ENCODE results near the gene MYL6. TPM values are rescaled to one million over a fixed set of nuclear protein-coding genes. Genes with fewer than 3 reads are reported as not detected.
"Not testable (repeated sequence)": the region's sequence is repeated elsewhere in the genome, so short reads cannot be mapped to it uniquely, and the experiment has no call there.

The MYL6 gene
- total and polyA plus RNA-seq, 2 experiments from 2014 or later: 2,618 to 6,680 TPM

DNA sequence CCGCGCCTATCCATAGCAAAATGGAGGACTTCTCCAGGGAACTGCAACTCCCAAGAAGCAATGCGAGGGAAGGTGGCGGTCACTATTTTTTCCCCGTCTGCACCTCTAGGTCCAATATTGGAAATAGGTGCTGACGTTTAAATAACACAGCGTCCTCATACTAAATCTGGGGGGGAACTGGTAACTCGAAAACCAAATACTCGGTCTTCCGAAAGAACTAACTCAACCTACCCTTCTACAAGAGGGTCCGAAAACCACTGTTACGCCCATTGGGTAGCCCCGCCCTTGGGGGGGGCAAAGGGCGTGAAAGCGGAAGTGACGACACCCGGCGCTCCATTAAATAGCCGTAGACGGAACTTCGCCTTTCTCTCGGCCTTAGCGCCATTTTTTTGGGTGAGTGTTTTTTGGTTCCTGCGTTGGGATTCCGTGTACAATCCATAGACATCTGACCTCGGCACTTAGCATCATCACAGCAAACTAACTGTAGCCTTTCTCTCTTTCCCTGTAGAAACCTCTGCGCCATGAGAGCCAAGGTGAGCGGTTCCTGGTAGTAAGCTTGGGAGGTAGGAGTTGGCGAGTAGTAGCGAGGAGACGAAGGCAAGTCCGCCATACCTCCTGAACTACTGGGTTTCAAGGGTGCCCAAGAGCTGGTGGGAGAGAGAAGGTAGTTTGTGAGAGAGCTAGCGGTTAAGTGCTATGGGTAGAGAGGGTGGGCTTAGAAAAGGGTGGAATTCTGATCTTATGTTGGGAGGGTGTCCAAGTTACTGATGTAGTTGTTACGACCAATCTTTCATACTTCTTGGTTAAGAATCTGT lies 41.7 kb upstream of the MYL6 start, which contains the start of gene RPL41:
RPL41 (plus strand) TSS at position 367 of the 815 bp plus-strand sequence.
- H3K27me3 ChIP-seq: no peaks in the 10 kb centered on the region
- peak; percentile 95 to 97 for DNase-seq (ENCODE audit: low read depth in 1 of 2, low spot score in 1 of 2)
- H3K9me3 ChIP-seq (ENCODE audit: low read depth): no peaks in the 10 kb centered on the region
- H3K4me3 ChIP-seq: peak within 1 kb of the TSS; percentile 93
- peak within 1 kb of the TSS; percentile 96 for H3K27ac ChIP-seq
- TF ChIP-seq, protein P1, sequence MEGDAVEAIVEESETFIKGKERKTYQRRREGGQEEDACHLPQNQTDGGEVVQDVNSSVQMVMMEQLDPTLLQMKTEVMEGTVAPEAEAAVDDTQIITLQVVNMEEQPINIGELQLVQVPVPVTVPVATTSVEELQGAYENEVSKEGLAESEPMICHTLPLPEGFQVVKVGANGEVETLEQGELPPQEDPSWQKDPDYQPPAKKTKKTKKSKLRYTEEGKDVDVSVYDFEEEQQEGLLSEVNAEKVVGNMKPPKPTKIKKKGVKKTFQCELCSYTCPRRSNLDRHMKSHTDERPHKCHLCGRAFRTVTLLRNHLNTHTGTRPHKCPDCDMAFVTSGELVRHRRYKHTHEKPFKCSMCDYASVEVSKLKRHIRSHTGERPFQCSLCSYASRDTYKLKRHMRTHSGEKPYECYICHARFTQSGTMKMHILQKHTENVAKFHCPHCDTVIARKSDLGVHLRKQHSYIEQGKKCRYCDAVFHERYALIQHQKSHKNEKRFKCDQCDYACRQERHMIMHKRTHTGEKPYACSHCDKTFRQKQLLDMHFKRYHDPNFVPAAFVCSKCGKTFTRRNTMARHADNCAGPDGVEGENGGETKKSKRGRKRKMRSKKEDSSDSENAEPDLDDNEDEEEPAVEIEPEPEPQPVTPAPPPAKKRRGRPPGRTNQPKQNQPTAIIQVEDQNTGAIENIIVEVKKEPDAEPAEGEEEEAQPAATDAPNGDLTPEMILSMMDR (IDR thresholded peaks at IDR 0.05; ENCODE audit: low read depth, low read length): no peak
- peaks cover 14% of the 10 kb centered on the region for H3K36me3 ChIP-seq
- peaks cover 16% of the 10 kb centered on the region for H3K4me1 ChIP-seq (ENCODE audit: low read depth)

GRCh38 chr12:56117082-56117706 lies 41.0 kb upstream of the MYL6 start:
- Histone ChIP-seq H3K27ac (peak overlapping the region; percentile 96), H3K4me3 (peak overlapping the region; percentile 93), H3K4me1 (ENCODE audit: low read depth) (peaks cover 20% of the 10 kb centered on the region)
- DNase-seq (ENCODE audit: low read depth in 1 of 2, low spot score in 1 of 2); H3K27me3 ChIP-seq; H3K9me3 ChIP-seq (ENCODE audit: low read depth); H3K36me3 ChIP-seq: not testable (repeated sequence)

DNA sequence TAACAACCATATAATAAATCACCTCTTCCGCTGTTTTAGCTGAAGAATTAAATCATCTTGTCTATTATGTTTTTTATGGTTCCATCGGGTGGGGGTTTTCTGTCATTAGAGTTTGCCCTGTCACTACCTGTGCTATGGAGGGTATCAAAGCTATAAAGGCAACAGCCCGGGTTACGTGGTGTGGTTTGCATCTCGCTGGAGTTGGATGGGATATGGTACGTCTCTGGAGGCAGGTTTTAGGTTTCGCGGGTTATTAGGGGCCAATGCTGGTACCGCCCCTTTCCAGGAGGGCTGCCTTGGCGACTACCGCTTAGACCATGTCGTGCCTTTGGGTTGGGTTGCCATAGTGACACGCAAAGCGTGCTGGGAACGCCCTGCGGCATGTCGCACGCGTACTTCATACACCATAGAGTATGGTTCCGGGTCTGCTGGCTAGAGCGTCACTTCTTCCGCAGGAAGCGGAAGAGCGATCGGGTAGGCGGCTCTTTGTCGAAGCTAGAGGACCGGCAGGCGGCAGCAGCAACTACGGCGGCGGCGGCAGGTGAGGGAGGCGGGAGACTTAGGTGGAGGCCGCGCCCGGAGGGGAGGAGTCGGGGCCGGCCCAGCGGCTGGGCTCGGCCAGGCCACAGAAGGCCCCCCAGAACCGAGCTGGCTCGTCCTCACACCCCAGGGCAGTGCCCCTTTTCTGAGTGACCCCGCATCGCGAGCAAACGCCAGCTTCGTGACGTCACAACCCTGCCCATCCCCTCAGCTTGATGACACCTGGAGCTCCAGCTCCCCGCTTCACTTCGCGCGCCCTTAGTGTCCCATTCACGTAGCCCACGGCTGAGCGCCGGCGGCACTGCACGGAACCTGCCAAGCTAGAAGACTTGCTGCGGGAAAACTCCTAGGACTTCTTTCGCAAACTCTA lies 40.1 kb upstream of the MYL6 start, which contains the start of gene ZC3H10:
ZC3H10 (plus strand) TSS at position 489 of the 910 bp plus-strand sequence. CDS start 2,297 bp downstream, outside the sequence.
- no peaks in the 10 kb centered on the region for H3K9me3 ChIP-seq (ENCODE audit: low read depth)
- DNase-seq (ENCODE audit: low read depth in 1 of 2, low spot score in 1 of 2): peak; percentile 99
- TF ChIP-seq, protein P1 (IDR thresholded peaks at IDR 0.05; ENCODE audit: low read depth, low read length): peak; percentile 59
- peaks cover 3% of the 10 kb centered on the region for H3K36me3 ChIP-seq
- peaks cover 28% of the 10 kb centered on the region for H3K4me1 ChIP-seq (ENCODE audit: low read depth)
- H3K4me3 ChIP-seq: peak within 1 kb of the TSS; percentile 93
- H3K27ac ChIP-seq: peak within 1 kb of the TSS; percentile 96
- no peaks in the 10 kb centered on the region for H3K27me3 ChIP-seq

GRCh38 chr12:56118688-56119357 lies 39.3 kb upstream of the MYL6 start:
- Histone ChIP-seq H3K4me3 (peak overlapping the region; percentile 93), H3K36me3 (no peaks in the 10 kb centered on the region), H3K4me1 (ENCODE audit: low read depth) (peaks cover 29% of the 10 kb centered on the region), H3K9me3 (ENCODE audit: low read depth) (no peaks in the 10 kb centered on the region), H3K27ac (peak overlapping the region; percentile 50), H3K27me3 (no peaks in the 10 kb centered on the region)
- TF ChIP-seq, protein P1 (IDR thresholded peaks at IDR 0.05; ENCODE audit: low read depth, low read length): no peak
- DNase-seq (ENCODE audit: low read depth in 1 of 2, low spot score in 1 of 2): no peak

DNA sequence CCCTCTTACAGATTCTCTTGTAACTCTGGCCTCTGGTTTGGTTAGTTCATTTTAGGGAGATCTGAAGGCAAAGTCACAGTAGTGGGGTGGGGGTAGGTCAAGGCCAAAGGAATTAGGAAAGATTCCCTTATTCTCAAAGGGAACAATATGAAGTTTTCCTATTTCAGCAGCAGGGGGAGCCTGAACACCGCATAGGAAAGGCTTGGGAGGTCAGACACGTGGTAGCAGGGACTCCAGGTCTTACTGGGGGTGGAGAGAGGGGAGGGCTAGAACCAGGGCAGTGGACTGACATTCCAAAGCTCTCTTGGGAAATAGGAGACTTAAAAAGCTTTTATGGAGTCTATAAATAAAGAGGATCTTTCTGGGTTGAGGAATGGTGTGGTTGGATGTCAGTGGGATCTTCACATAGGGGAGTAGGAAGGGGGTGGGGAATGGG lies 38.8 kb upstream of the MYL6 start:
- Histone ChIP-seq H3K27me3 (no peaks in the 10 kb centered on the region), H3K36me3 (no peaks in the 10 kb centered on the region), H3K4me1 (ENCODE audit: low read depth) (peaks cover 29% of the 10 kb centered on the region), H3K9me3 (ENCODE audit: low read depth) (no peaks in the 10 kb centered on the region), H3K27ac (peak overlapping the region; percentile 89), H3K4me3 (peak overlapping the region; percentile 93)
- TF ChIP-seq, protein P1 (IDR thresholded peaks at IDR 0.05; ENCODE audit: low read depth, low read length): peak; percentile 76
- DNase-seq (ENCODE audit: low read depth in 1 of 2, low spot score in 1 of 2): peak; percentile 94 to 97
